ENCODE data around the gene NPAS4. TPM values are rescaled to one million over a fixed set of nuclear protein-coding genes. Genes with fewer than 3 reads are reported as not detected.

NPAS4 gene
- total RNA-seq, 1 experiment from 2014 or later: 1.6 TPM

DNA sequence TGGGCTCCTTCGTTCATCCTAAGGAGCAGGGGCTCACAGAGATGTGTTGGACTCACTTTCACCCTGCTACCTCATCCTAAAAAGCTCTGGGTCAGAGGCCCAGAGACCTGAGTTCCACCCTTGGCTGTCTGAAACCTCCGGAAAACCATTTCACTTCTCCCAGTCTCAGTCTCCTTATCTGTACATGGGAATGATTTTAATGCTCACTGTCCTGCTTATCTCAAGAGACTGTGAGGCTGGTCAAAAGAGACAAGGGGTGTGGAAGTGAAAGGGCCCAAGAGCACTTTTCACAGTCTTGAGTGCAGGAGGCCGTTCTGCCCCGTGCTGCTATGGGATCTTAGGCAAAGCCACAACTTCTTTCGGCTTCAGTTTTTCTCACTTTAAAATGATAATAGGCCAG lies 13.2 kb upstream of the NPAS4 start:
- no peaks in the 10 kb centered on the region for H4K20me1 ChIP-seq (ENCODE audit: control insufficient read depth, insufficient read depth, insufficient read length)
- TF ChIP-seq CTCF (conservative IDR thresholded peaks at IDR 0.05): no peak
- H3K79me1 ChIP-seq (ENCODE audit: insufficient read depth, low read depth, low read length, poor library complexity, severe bottlenecking): no peaks in the 10 kb centered on the region
- H3K79me2 ChIP-seq (ENCODE audit: insufficient read depth, low read length): no peaks in the 10 kb centered on the region
- no peak overlapping the region for H2BK20ac ChIP-seq (ENCODE audit: low read depth, low read length, poor library complexity, severe bottlenecking)
- H3T11ph ChIP-seq (ENCODE audit: low read length): no peak overlapping the region
- H3K36me3 Mint-ChIP-seq (ENCODE audit: insufficient read depth in 1 of 3, low read depth in 3 of 3): no peaks in the 10 kb centered on the region
- H2AFZ ChIP-seq (ENCODE audit: low read length): no peak overlapping the region
- no peak overlapping the region for H4K5ac ChIP-seq (ENCODE audit: insufficient read length, low read depth, low read length)
- H3K27ac Mint-ChIP-seq: no peak overlapping the region
- no peak overlapping the region for H2BK5ac ChIP-seq (ENCODE audit: insufficient read length, low read length)
- no peak for DNase-seq
- no peak overlapping the region for H2BK120ac ChIP-seq (ENCODE audit: low read depth, low read length, poor library complexity, severe bottlenecking)
- H3K18ac ChIP-seq (ENCODE audit: insufficient read length, low read depth, low read length): no peak overlapping the region
- no peak overlapping the region for H3K23ac ChIP-seq (ENCODE audit: insufficient read length, low read depth, low read length)
- no peak overlapping the region for H3K14ac ChIP-seq (ENCODE audit: insufficient read depth, low read length)
- no peak overlapping the region for H2BK15ac ChIP-seq (ENCODE audit: low read depth, low read length)
- no CpG with 5 or more reads among the region's 5 CpGs for WGBS (ENCODE audit: extremely low coverage, insufficient read length, low lambda C conversion rate)
- no peak overlapping the region for H3K4me3 Mint-ChIP-seq
- no peaks in the 10 kb centered on the region for H3K9me3 Mint-ChIP-seq
- no peak overlapping the region for H2BK12ac ChIP-seq (ENCODE audit: insufficient read length, low read depth, low read length)
- no peaks in the 10 kb centered on the region for H3K4me1 ChIP-seq (ENCODE audit: insufficient read depth, low read length)
- no peak overlapping the region for H3K4me2 ChIP-seq (ENCODE audit: insufficient read depth, insufficient read length, low read length)
- H4K8ac ChIP-seq (replicated peaks; ENCODE audit: insufficient read length, low read depth, low read length): no peak overlapping the region
- H3K56ac ChIP-seq (ENCODE audit: insufficient read length, low read depth, low read length): no peak overlapping the region
- peaks cover 10% of the 10 kb centered on the region in 2 experiments for H3K4me1 Mint-ChIP-seq
- H3K27me3 ChIP-seq (ENCODE audit: insufficient read depth, low read length): no peaks in the 10 kb centered on the region; the same call in 1 of the 2 replicates
- no peak overlapping the region for H2AK5ac ChIP-seq (ENCODE audit: insufficient read length, low read length)
- H3K4ac ChIP-seq (ENCODE audit: low read depth, low read length): no peak overlapping the region
- no peak overlapping the region for H4K91ac ChIP-seq (ENCODE audit: insufficient read length, low read depth, low read length)
- H3K27ac ChIP-seq (ENCODE audit: insufficient read length, low read depth, low read length): no peak overlapping the region
- H3K9ac ChIP-seq (ENCODE audit: extremely low read depth, insufficient read length, low read length): no peak overlapping the region
- peaks cover 10% of the 10 kb centered on the region for H3K23me2 ChIP-seq (ENCODE audit: insufficient read length, low read depth, low read length, poor library complexity, severe bottlenecking)
- peaks cover 33% of the 10 kb centered on the region for H3K27me3 Mint-ChIP-seq (ENCODE audit: low read depth)
- H3K9me3 ChIP-seq (ENCODE audit: control insufficient read depth, low read depth, low read length): no peaks in the 10 kb centered on the region
